ENCODE results near the gene EIF3J. TPM values are rescaled to one million over a fixed set of nuclear protein-coding genes. Genes with fewer than 3 reads are reported as not detected.

EIF3J gene, protein sequence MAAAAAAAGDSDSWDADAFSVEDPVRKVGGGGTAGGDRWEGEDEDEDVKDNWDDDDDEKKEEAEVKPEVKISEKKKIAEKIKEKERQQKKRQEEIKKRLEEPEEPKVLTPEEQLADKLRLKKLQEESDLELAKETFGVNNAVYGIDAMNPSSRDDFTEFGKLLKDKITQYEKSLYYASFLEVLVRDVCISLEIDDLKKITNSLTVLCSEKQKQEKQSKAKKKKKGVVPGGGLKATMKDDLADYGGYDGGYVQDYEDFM
- 10 to 100 TPM; 50.4 to 92.0 (median 56.7) TPM for total RNA-seq
- 10 to 100 TPM; 39.6 to 50.1 (median 44.2) TPM for polyA plus RNA-seq

DNA sequence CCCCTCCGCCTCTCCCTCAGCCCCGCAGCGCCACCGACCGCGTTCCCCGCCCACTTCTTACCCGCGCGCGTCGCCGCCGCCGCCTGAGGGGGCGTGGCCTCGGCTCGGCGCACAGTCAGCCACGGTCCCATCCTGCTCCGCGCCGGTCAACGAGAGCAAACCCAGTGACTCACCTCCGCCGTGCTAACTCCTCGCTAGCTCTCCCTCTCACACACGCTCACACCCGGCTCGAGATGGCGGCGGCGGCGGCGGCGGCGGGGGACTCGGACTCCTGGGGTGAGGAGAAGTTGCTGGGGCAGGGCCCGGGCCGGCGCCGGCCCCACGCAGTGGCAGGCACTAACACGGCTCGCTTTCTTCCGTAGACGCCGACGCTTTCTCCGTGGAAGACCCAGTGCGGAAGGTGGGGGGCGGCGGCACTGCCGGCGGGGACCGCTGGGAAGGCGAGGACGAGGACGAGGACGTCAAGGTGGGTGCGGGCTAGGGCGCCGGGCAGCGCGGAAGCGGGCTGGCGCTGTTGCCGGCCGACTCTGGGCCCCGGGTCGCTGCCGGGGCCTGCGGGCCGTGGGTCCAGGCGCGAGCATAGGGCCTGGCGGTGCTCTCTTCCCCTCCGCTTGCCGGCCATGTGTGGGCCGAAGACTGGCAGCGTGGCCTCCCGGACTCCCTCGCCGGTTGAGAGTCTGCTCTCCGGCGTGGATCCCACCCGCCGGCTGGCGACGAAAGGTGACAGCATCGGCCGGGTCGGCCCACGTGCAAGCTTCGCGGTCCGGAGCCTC is at the start of gene EIF3J:
Gene EIF3J, plus strand, starts transcription at position 186 of the 773 bp plus-strand sequence. Its CDS starts 48 bp downstream, at position 234.
- peak; percentile 98 for DNase-seq
- peak within 1 kb of the TSS; percentile 95 to 99 (median 98) for H3K27ac ChIP-seq
- peak within 1 kb of the TSS; percentile 80 to 100 (median 90) for H3K4me3 ChIP-seq
- H3K9me3 ChIP-seq: no peaks in the 10 kb centered on the region
- H3K27me3 ChIP-seq: no peaks in the 10 kb centered on the region
- WGBS, 2 donors: 0% methylated on average over 96 of the region's 97 CpGs
- peaks cover 0 to 53% (median 47%) of the 10 kb centered on the region in 4 donors for H3K4me1 ChIP-seq
- H3K36me3 ChIP-seq: peaks cover 0 to 22% (median 1%) of the 10 kb centered on the region in 4 donors
- intact Hi-C loops (cut with DNase I): loop anchor here (2.0 to 10.0 kb wide), 3 partner anchors 110 to 838 kb away; partner anchors contain the start of genes CTDSPL2 and GATM
- TF ChIP-seq POLR2A (IDR thresholded peaks at IDR 0.05) (peak; percentile 26 to 57), POLR2AphosphoS5 (IDR thresholded peaks at IDR 0.05) (peak; percentile 92 to 99 (median 96)), EP300 (IDR thresholded peaks at IDR 0.05) (no peak), CTCF (IDR thresholded peaks at IDR 0.05) (no peak)

- TF ChIP-seq POLR2A (IDR thresholded peaks at IDR 0.05): no peak
- TF ChIP-seq EP300 (IDR thresholded peaks at IDR 0.05): no peak
- no peak for TF ChIP-seq POLR2AphosphoS5 (IDR thresholded peaks at IDR 0.05)
- no peak for TF ChIP-seq CTCF (IDR thresholded peaks at IDR 0.05)
- H3K27me3 ChIP-seq: no peaks in the 10 kb centered on the region
- no peaks in the 10 kb centered on the region for H3K9me3 ChIP-seq
- H3K36me3 ChIP-seq: peaks cover 0 to 52% (median 6%) of the 10 kb centered on the region in 4 donors
- intact Hi-C loops (cut with DNase I): no loop called here
- no peak overlapping the region for H3K27ac ChIP-seq
- no peak for DNase-seq
- H3K4me3 ChIP-seq: no peak overlapping the region
- peaks cover 0 to 9% (median 7%) of the 10 kb centered on the region in 4 donors for H3K4me1 ChIP-seq
- 69 to 92% methylated on average over 1 of the region's 1 CpG for WGBS, 2 donors
Observed at GRCh38 chr15:44489464-44489863, 47.5 kb upstream of the EIF3J start.

DNA sequence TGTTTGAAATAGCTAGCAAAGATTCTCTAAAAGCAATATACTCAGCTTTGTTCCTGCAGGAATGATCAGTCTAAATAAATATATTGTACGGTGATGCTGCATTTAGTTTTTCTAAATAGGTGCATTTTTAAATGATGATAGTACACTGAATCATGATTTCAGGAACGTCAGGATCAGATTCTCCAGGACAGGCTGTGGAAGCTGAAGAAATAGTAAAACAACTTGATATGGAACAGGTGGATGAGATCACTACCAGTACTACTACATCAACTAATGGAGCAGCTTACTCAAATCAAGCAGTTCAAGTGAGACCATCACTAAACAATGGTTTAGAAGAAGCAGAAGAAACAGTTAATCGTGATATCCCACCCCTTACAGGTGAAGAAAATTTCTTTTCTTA is 46.3 kb upstream of the EIF3J start:
- Histone ChIP-seq H3K27me3 (no peaks in the 10 kb centered on the region), H3K9me3 (no peaks in the 10 kb centered on the region), H3K4me1 (peaks cover 0 to 9% (median 7%) of the 10 kb centered on the region in 4 donors), H3K4me3 (no peak overlapping the region), H3K36me3 (peaks cover 0 to 44% (median 6%) of the 10 kb centered on the region in 4 donors), H3K27ac (no peak overlapping the region)
- TF ChIP-seq POLR2AphosphoS5 (IDR thresholded peaks at IDR 0.05) (no peak), POLR2A (IDR thresholded peaks at IDR 0.05) (no peak), EP300 (IDR thresholded peaks at IDR 0.05) (no peak), CTCF (IDR thresholded peaks at IDR 0.05) (no peak)
- WGBS, 2 donors: 76 to 82% methylated on average over 3 of the region's 3 CpGs
- intact Hi-C loops (cut with DNase I): no loop called here
- no peak for DNase-seq

DNA sequence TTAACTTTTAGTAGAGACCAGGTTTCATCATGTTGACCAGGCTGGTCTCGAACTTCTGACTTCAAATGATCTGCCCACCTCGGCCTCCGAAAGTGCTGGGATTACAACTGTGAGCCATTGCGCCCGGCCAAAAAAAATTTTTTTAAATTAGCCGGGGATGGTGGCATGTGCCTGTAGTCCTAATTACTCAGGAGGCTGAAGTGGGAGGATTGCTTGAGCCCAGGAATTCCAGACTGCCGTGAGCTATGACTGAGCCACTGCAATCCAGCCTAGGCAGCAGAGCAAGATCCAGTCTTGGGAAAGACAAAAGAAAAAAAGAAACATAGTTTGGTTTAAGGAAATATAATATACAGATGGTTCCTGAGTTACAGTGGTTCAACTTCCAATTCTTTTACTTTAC is 44.9 kb upstream of the EIF3J start:
- intact Hi-C loops (cut with DNase I): no loop called here
- H3K9me3 ChIP-seq: no peaks in the 10 kb centered on the region
- H3K36me3 ChIP-seq: peaks cover 0 to 50% (median 3%) of the 10 kb centered on the region in 4 donors
- peaks cover 0 to 9% (median 7%) of the 10 kb centered on the region in 4 donors for H3K4me1 ChIP-seq
- no peak overlapping the region for H3K27ac ChIP-seq
- H3K27me3 ChIP-seq: no peaks in the 10 kb centered on the region
- WGBS, 2 donors: 82 to 93% methylated on average over 7 of the region's 7 CpGs
- no peak for DNase-seq
- no peak overlapping the region for H3K4me3 ChIP-seq
- no peak for TF ChIP-seq POLR2A (IDR thresholded peaks at IDR 0.05)
- TF ChIP-seq POLR2AphosphoS5 (IDR thresholded peaks at IDR 0.05): no peak
- TF ChIP-seq CTCF (IDR thresholded peaks at IDR 0.05): no peak
- no peak for TF ChIP-seq EP300 (IDR thresholded peaks at IDR 0.05)
